ENCODE results near the gene SAT1.

DNA sequence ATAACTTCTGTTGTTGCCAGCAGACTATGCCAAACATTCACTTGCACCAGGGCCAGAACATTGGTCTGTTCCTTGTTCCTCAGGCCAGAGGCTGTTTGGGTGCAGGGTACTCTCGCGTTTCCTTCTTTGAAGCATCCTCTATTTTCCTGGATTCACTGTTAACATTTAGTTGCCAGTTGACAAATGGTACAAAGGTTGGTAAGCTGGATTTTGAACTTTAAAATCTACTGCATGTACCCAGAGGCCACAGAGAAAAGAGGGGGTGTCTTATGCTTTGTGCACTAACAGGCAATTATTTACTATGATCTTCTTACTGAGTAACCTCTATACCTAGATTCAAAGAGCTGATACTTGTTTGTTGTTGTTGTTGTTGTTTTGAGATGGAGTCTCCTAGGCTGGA is 12.8 kb upstream of the SAT1 start:
- no peak for TF ChIP-seq EZH2 (IDR thresholded peaks at IDR 0.05; ENCODE audit: insufficient read depth, poor library complexity, severe bottlenecking)
- no peak for TF ChIP-seq EZH2phosphoT487 (IDR thresholded peaks at IDR 0.05; ENCODE audit: insufficient read depth, low read depth)
